DOHH2 (cell line): Measurements from ENCODE around the gene HBB.

Source experiments
- H3F3A ChIP-seq: fragments of 200-600 bp; sonication (generic), shearing (Covaris generic); 2 replicates; pipeline ENCODE4 v1.6.0; 2016; ENCODE audit warnings: antibody characterized with exemption, mild to moderate bottlenecking; ENCODE audit not compliant: control insufficient read depth, insufficient read depth
- H3K27ac ChIP-seq: fragments of 200-600 bp; sonication (generic); 2 replicates; pipeline ENCODE4 v1.5.1; 2014; ENCODE audit warnings: low read depth, mild to moderate bottlenecking, low read length, moderate library complexity
- H3K27me3 ChIP-seq: fragments of 200-600 bp; sonication (generic); 2 replicates; pipeline ENCODE4 v1.6.1; 2014; ENCODE audit warnings: mild to moderate bottlenecking, low read length, mixed read lengths; ENCODE audit not compliant: control insufficient read depth
- H3K36me3 ChIP-seq: fragments of 200-600 bp; sonication (generic); 2 replicates; pipeline ENCODE4 v1.6.1; 2014; ENCODE audit warnings: mild to moderate bottlenecking, low read length, moderate library complexity, mixed read lengths; ENCODE audit not compliant: control insufficient read depth
- H3K4me1 ChIP-seq: fragments of 200-600 bp; sonication (generic); 2 replicates; pipeline ENCODE4 v1.6.1; 2014; ENCODE audit warnings: mild to moderate bottlenecking, low read length, mixed read lengths; ENCODE audit not compliant: control insufficient read depth
- H3K4me2 ChIP-seq: fragments of 200-600 bp; sonication (generic); 2 replicates; pipeline ENCODE4 v1.6.0; 2014; ENCODE audit warnings: mild to moderate bottlenecking, low read length, moderate library complexity
- H3K4me3 ChIP-seq: fragments of 200-600 bp; sonication (generic); 2 replicates; pipeline ENCODE4 v1.5.1; 2014; ENCODE audit warnings: mild to moderate bottlenecking, low read length, mixed read lengths
- H3K79me2 ChIP-seq: fragments of 200-600 bp; sonication (generic); 2 replicates; pipeline ENCODE4 v1.6.1; 2014; ENCODE audit warnings: mild to moderate bottlenecking, low read length, mixed read lengths; ENCODE audit not compliant: control insufficient read depth
- H3K9me2 ChIP-seq: fragments of 200-600 bp; sonication (generic); replicated peaks from 2 replicates; pipeline ENCODE4 v1.6.1; 2014; ENCODE audit warnings: mild to moderate bottlenecking, low read length, mixed read lengths; ENCODE audit not compliant: control insufficient read depth
- H3K9me3 ChIP-seq: fragments of 200-600 bp; sonication (generic); 2 replicates; pipeline ENCODE4 v1.6.1; 2014; ENCODE audit warnings: antibody characterized with exemption, low read length, mixed read lengths; ENCODE audit not compliant: control insufficient read depth, insufficient read depth
- H4K20me1 ChIP-seq: fragments of 200-600 bp; sonication (generic); 2 replicates; pipeline ENCODE4 v1.6.0; 2014; ENCODE audit warnings: low read depth, mild to moderate bottlenecking, antibody characterized with exemption, low read length, moderate library complexity; ENCODE audit not compliant: control insufficient read depth, insufficient read depth
- EZH2phosphoT487 ChIP-seq: fragments of 200-600 bp; sonication (generic); IDR thresholded peaks from 2 replicates; pipeline ENCODE4 v1.6.1; 2017; ENCODE audit warnings: borderline replicate concordance, mild to moderate bottlenecking, antibody characterized with exemption, low read length, moderate library complexity, mixed read lengths
- TF ChIP-seq, protein P1 (sequence below): fragments of 200-600 bp; sonication (generic); IDR thresholded peaks from one replicate; pipeline ENCODE4 v1.5.1; 2014; ENCODE audit warnings: antibody characterized with exemption, mild to moderate bottlenecking, low read depth, low read length; ENCODE audit not compliant: poor library complexity, severe bottlenecking

Gene HBB

DNA sequence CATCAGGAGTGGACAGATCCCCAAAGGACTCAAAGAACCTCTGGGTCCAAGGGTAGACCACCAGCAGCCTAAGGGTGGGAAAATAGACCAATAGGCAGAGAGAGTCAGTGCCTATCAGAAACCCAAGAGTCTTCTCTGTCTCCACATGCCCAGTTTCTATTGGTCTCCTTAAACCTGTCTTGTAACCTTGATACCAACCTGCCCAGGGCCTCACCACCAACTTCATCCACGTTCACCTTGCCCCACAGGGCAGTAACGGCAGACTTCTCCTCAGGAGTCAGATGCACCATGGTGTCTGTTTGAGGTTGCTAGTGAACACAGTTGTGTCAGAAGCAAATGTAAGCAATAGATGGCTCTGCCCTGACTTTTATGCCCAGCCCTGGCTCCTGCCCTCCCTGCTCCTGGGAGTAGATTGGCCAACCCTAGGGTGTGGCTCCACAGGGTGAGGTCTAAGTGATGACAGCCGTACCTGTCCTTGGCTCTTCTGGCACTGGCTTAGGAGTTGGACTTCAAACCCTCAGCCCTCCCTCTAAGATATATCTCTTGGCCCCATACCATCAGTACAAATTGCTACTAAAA lies at the start of gene HBB:
Gene HBB, minus strand, starts transcription at position 340 of the 579 bp plus-strand sequence. Its CDS starts 50 bp downstream, at position 290.
- Histone ChIP-seq H3K79me2 (no peaks in the 10 kb centered on the region), H3K27me3 (no peaks in the 10 kb centered on the region), H3K4me1 (no peaks in the 10 kb centered on the region), H3K9me2 (no peaks in the 10 kb centered on the region), H3K4me2 (no peak within 1 kb of the TSS), H3K4me3 (no peak within 1 kb of the TSS), H3F3A (no peaks in the 10 kb centered on the region), H3K9me3 (no peaks in the 10 kb centered on the region), H3K27ac (no peak within 1 kb of the TSS), H4K20me1 (no peaks in the 10 kb centered on the region), H3K36me3 (no peaks in the 10 kb centered on the region)
- no peak for TF ChIP-seq EZH2phosphoT487
- TF ChIP-seq, protein P1, sequence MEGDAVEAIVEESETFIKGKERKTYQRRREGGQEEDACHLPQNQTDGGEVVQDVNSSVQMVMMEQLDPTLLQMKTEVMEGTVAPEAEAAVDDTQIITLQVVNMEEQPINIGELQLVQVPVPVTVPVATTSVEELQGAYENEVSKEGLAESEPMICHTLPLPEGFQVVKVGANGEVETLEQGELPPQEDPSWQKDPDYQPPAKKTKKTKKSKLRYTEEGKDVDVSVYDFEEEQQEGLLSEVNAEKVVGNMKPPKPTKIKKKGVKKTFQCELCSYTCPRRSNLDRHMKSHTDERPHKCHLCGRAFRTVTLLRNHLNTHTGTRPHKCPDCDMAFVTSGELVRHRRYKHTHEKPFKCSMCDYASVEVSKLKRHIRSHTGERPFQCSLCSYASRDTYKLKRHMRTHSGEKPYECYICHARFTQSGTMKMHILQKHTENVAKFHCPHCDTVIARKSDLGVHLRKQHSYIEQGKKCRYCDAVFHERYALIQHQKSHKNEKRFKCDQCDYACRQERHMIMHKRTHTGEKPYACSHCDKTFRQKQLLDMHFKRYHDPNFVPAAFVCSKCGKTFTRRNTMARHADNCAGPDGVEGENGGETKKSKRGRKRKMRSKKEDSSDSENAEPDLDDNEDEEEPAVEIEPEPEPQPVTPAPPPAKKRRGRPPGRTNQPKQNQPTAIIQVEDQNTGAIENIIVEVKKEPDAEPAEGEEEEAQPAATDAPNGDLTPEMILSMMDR = no peak

DNA sequence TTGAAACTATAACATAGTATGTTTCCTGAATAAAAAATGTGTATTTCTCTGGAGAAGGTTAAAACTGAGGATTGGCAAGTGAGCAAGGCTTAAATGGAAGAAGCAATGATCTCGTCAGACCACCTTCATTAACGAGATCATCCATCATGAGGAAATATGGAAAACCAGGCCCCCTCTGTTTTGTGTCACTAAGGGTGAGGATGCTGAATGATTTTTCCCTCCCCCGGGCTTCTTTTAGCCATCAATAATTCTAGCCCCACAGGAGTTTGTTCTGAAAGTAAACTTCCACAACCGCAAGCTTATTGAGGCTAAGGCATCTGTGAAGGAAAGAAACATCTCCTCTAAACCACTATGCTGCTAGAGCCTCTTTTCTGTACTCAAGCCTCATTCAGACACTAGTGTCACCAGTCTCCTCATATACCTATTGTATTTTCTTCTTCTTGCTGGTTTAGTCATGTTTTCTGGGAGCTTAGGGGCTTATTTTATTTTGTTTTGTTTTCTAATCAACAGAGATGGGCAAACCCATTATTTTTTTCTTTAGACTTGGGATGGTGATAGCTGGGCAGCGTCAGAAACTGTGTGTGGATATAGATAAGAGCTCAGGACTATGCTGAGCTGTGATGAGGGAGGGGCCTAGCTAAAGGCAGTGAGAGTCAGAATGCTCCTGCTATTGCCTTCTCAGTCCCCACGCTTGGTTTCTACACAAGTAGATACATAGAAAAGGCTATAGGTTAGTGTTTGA lies 48.7 kb upstream of the HBB start:
- Histone ChIP-seq H3K27ac (no peak overlapping the region), H3K4me3 (no peak overlapping the region), H3K4me1 (no peaks in the 10 kb centered on the region), H4K20me1 (no peaks in the 10 kb centered on the region), H3F3A (no peaks in the 10 kb centered on the region), H3K9me2 (no peaks in the 10 kb centered on the region), H3K27me3 (no peaks in the 10 kb centered on the region), H3K79me2 (no peaks in the 10 kb centered on the region), H3K9me3 (no peaks in the 10 kb centered on the region), H3K36me3 (no peaks in the 10 kb centered on the region), H3K4me2 (no peak overlapping the region)
- no peak for TF ChIP-seq EZH2phosphoT487
- TF ChIP-seq, protein P1 = no peak

DNA sequence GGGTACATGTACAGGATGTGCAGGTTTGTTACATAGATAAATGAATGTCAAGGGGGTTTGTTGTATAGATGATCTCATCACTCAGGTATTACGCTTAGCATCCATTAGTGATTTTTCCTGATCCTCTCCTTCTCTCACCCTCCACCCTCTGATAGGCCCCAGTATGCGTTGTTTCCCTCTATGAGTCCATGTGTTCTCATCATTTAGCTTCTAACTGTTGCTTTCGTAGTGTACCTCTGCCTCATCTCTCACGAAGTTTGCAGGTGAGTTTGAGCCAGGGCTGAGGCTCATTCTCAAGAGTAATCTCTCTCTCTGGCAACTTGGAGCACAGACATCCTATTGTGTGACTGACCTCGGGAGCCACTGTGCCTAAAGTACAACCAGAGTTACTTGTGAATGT lies 47.5 kb upstream of the HBB start:
- TF ChIP-seq, protein P1 = no peak
- TF ChIP-seq EZH2phosphoT487 = no peak

More for the DNA sequence above, 47.5 kb upstream of the HBB start:
- no peak overlapping the region for H3K4me3 ChIP-seq
- H3K9me2 ChIP-seq = no peaks in the 10 kb centered on the region
- no peaks in the 10 kb centered on the region for H3K27me3 ChIP-seq
- H3K27ac ChIP-seq = no peak overlapping the region
- no peak overlapping the region for H3K4me2 ChIP-seq
- no peaks in the 10 kb centered on the region for H3K4me1 ChIP-seq
- no peaks in the 10 kb centered on the region for H3K79me2 ChIP-seq
- H3K36me3 ChIP-seq = no peaks in the 10 kb centered on the region
- no peaks in the 10 kb centered on the region for H3F3A ChIP-seq
- H3K9me3 ChIP-seq = no peaks in the 10 kb centered on the region
- no peaks in the 10 kb centered on the region for H4K20me1 ChIP-seq
